ENCODE measurements around the gene MGAM2.
"Not testable (repeated sequence)": the region's sequence is repeated elsewhere in the genome, so short reads cannot be mapped to it uniquely, and the experiment has no call there.

Gene MGAM2

GRCh38 chr7:142111499-142111898, at the start of gene MGAM2:
TSS of gene MGAM2 (plus strand) at chr7:142111718. CDS start at chr7:142116874, 5,156 bp downstream.
- no peak for DNase-seq (ENCODE audit: low read depth in 4 of 4, low spot score in 1 of 4)

- no peak for DNase-seq (ENCODE audit: low read depth in 4 of 4, low spot score in 1 of 4)
Observed at GRCh38 chr7:142063551-142064442, 47.7 kb upstream of the MGAM2 start.

DNA sequence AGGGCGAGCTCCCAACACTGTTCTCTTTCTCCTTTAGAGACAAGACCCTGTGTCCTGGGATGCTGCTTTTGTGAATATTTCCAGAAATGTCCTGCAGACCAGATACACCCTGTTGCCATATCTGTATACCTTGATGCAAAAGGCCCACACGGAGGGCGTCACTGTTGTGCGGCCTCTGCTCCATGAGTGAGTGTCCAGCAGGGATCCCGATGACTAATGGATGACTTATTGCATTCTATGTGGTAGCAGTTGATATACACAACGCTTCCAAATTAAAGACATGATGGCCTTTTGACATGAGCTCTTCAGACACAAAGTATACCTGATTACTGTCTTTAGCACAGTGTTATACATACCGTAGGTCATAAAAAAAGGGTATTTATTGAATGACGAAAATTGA, 45.0 kb upstream of the MGAM2 start:
- no peak for DNase-seq (ENCODE audit: low read depth in 4 of 4, low spot score in 1 of 4)

DNA sequence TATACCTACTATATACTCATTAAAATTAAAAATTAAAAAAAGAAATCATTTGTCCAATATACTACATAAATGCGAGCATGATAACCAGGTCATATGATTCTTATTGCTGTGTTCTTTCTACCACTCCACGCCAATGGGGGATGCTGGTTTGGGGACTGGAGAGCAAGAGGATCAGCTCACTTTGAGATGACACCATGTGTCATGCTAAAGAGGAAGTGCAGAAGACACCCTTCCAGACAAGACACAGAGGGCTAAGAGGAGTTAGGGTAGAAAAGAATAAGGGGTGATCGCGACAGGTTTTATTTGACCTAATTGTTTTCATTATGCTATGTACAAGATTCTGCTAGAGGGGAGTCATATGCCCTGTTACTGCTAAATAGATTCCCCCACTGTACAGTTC, 33.8 kb upstream of the MGAM2 start:
- no peak for DNase-seq (ENCODE audit: low read depth in 4 of 4, low spot score in 1 of 4)

DNA sequence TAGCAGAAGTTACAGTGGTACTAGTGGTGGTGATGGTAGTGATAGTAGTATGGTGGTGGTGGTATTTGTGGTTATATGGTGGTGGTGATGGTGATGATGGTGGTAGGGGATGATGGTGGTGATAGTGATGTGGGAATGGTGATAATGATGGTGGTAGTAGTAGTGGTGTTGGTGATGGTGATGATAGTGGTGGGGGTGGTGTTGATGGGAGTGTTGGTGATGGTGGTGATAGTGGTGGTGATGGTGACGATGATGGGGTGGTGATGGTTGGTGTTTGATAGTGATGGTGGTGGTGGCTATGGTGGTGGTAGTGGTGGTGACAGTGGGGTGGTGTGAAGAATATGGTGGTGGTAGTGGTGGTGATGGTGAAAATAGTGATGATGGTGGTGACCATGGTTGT, 27.9 kb upstream of the MGAM2 start:
- no peak for DNase-seq (ENCODE audit: low read depth in 4 of 4, low spot score in 1 of 4)

GRCh38 chr7:142085428-142085827, 26.1 kb upstream of the MGAM2 start:
- DNase-seq (ENCODE audit: low read depth in 4 of 4, low spot score in 1 of 4) = no peak

DNA sequence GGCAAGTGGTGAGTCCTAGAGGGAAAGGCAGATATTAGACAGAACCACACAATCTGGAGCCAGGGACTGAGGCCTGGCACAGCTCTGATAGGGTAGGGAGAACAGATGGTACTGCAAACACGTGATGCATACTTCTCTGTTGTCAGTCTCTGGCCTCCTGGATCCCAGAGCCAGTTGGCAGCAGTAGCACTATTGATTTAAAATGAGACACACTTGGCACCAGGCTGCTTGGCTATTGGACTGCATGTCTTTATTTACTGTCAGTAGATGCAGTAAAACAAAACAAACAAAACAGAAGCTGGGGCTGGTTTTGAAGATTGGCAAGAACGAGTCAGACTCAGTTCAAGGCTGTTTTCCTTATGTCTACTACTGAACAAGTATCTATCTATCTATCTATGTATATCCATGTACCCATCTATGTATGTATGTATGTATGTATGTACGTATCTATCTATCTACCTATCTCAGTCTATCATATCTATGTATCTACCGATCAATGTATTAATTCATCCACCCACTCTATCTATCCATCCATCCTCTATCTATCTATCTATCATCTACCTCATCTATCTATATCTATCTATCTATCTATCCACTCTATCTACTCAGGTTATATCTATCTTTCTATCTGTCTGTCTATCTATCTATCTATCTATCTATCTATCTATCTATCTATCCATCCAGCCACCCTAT, 23.4 kb upstream of the MGAM2 start:
- no peak for DNase-seq (ENCODE audit: low read depth in 4 of 4, low spot score in 1 of 4)

- no peak for DNase-seq (ENCODE audit: low read depth in 4 of 4, low spot score in 1 of 4)
Observed at GRCh38 chr7:142089035-142089434, 22.5 kb upstream of the MGAM2 start.

- no peak for DNase-seq (ENCODE audit: low read depth in 4 of 4, low spot score in 1 of 4)
Observed at GRCh38 chr7:142091961-142092360, 19.6 kb upstream of the MGAM2 start.

DNA sequence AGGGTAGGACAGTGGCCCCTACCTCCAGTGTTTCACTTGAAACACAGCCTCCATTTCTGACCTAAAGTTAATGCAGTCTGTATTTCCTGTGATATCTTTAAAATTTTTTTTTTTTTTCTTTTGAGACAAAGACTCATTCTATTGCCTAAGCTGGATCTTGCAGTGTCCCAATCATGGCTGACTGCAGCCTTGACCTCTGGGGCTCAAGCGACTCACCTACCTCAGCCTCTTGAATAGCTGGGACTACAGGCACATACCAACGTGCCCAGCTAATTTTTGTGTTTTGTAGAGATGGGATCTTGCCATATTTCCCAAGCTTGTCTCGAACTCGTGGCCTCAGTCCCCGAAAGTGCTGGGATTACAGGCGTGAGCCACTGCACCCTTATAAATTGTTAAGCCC, 16.7 kb upstream of the MGAM2 start:
- no peak for DNase-seq (ENCODE audit: low read depth in 4 of 4, low spot score in 1 of 4)

- no peak for DNase-seq (ENCODE audit: low read depth in 4 of 4, low spot score in 1 of 4)
Observed at GRCh38 chr7:142097571-142097970, 13.9 kb upstream of the MGAM2 start.

DNA sequence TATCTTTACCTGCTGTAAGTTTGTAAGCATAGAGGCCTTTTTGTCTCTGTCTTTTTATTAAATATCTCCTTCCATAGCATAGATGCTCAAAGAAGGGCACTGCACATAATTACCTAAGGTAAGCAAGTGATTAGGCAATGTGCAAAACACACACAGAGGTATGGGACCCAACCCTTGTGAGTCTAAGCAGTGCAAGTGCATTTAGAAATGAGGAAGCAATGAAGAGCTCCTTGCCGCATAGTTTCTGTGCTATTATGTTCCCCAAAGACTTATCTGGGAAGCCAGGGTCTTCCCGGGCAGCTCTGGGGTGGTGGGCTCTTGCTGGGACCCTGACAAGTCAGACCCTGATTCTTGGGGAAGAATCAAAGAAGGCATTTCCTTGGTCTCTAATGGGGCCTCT, 13.5 kb upstream of the MGAM2 start:
- DNase-seq (ENCODE audit: low read depth in 4 of 4, low spot score in 1 of 4) = no peak

DNA sequence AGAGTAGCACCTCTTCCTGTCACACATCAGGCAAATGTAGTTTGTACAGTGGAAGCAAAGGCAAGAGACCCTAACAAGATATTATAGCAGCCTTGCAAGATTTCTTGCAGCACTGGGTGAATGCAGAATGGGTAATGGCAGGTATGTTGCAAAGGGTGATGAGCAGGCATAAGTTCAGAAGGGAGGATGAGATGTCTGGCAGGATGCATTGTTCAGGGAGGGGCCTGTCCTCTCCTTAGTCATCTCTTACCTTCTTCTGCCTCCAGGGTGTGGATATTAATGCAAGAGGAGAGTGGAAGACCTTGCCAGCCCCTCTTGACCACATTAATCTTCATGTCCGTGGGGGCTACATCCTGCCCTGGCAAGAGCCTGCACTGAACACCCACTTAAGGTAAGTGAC, 12.2 kb upstream of the MGAM2 start:
- not testable (repeated sequence) for DNase-seq (ENCODE audit: low read depth in 4 of 4, low spot score in 1 of 4)

DNA sequence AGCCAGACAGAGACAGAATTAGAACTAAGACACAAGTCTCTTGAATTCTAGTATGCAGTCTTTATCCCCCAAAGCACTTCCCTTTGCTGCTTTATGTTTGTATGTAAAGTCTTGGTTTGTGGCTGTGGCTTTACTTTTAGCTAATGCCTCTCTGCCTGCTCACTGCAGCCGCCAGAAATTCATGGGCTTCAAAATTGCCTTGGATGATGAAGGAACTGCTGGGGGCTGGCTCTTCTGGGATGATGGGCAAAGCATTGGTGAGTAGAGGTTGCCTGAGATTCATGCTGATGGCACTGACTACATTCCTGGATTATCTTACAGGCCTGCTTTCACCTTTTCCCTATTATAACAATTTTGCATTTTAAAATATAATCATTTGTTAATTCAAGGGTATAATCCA, 10.9 kb upstream of the MGAM2 start:
- no peak for DNase-seq (ENCODE audit: low read depth in 4 of 4, low spot score in 1 of 4)

DNA sequence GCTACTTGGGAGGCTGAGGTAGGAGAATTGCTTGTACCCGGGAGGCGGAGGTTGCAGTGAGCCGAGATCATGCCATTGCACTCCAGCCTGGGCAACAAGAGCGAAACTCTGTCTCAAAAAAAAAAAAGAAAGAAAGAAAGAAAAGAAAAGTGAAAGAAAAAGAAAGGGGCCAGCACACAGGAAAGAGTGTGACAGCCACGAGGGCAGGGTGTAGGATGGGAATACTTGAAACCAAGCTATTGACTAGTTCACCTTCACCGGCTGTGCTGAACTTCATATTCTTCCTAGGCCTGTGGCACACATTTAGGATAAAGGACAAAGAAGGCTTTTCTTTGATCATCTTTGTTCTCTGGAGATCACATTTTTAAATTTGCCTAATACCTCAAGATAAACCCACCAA, 9.7 kb upstream of the MGAM2 start:
- DNase-seq (ENCODE audit: low read depth in 4 of 4, low spot score in 1 of 4) = not testable (repeated sequence)

DNA sequence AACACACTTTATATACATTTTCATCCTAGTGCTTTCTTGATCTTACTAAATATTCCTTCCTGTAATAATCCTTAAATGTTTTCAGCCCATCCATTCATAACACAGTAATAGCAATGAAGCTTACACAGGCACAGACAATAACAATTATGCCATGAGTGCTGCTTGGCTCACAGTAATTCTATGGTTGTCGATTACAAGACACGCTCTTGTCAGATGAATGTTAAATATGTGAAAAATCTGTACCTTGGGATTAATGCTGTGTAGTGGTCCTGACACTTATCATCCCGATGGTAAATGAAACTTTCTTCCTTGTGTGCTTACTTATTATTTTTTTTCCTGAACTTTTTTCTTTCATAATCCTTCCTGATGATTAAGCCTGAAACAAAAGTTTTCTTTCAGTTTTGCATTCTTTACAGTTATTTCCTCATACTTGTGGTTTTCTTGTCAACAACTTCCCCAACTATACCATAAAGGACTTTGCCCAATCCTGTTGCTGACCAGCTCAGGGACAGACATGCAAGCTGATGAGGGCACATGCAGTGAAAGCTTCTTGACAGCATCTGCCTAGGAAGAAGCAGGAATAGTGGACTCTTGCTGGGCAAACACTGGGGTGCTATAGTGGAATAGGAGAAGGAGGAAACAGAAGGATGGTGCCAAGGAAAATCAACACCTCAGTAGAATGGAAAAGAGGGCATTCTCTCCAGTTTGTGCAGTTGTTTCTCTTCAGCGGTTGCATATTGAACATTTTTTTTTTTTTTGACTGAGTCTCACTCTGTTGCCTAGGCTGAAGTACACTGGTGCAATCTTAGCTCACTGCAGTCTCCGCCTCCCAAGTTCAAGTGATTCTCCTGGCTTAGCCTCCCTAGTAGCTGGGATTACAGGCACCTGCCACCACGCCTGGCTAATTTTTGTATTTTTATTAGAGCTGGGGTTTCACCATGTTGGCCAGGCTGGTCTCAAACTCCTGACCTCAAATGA, 6.7 kb upstream of the MGAM2 start:
- no peak for DNase-seq (ENCODE audit: low read depth in 4 of 4, low spot score in 1 of 4)

- DNase-seq (ENCODE audit: low read depth in 4 of 4, low spot score in 1 of 4) = no peak
Observed at GRCh38 chr7:142108728-142109505, 2.6 kb upstream of the MGAM2 start.

- no peak for DNase-seq (ENCODE audit: low read depth in 4 of 4, low spot score in 1 of 4)
Observed at GRCh38 chr7:142110098-142110497, 1.4 kb upstream of the MGAM2 start.

DNA sequence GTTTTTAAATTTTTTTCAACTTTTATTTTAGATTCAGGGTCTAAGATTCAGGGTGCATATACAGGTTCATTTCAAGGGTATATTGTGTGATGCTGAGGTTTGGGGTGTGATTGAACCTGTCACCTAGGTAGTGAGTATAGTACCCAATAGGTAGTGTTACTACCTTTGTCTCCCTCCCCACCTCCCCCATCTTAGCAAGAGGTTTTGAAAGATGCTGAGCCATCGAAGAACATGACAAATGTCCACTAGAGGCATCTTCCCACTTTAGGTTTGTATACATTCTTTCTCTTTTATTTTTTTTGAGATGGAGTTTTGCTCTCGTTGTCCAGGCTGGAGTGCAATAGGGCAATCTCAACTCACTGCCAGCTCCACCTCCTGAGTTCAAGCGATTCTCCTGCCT, 880 bp upstream of the MGAM2 start:
- DNase-seq (ENCODE audit: low read depth in 4 of 4, low spot score in 1 of 4) = no peak

GRCh38 chr7:142112086-142112485, 568 bp downstream of the MGAM2 start:
- no peak for DNase-seq (ENCODE audit: low read depth in 4 of 4, low spot score in 1 of 4)

GRCh38 chr7:142114207-142114606, 2.7 kb downstream of the MGAM2 start:
- DNase-seq (ENCODE audit: low read depth in 4 of 4, low spot score in 1 of 4) = no peak
